GM12864 (cell line): Measurements from ENCODE around the gene ADRB2.

ENCODE experiments used
- DNase-seq: peaks from one replicate; pipeline ENCODE4 v3.0.0-alpha.2; 2011; ENCODE audit warnings: low read depth
- H3K4me3 ChIP-seq: 2 replicates; pipeline ENCODE4 v1.5.1; 2011; ENCODE audit warnings: mild to moderate bottlenecking, low read depth, low read length, control low read depth
- TF ChIP-seq, protein P1 (sequence below): IDR thresholded peaks from 2 replicates; pipeline ENCODE4 v1.5.1; 2011; ENCODE audit warnings: low read depth, mild to moderate bottlenecking, moderate library complexity, low read length, control low read depth, inconsistent platforms; ENCODE audit errors: missing control alignments

The ADRB2 gene

GRCh38 chr5:148805326-148806290 is 20.8 kb upstream of the ADRB2 start:
- TF ChIP-seq, protein P1, sequence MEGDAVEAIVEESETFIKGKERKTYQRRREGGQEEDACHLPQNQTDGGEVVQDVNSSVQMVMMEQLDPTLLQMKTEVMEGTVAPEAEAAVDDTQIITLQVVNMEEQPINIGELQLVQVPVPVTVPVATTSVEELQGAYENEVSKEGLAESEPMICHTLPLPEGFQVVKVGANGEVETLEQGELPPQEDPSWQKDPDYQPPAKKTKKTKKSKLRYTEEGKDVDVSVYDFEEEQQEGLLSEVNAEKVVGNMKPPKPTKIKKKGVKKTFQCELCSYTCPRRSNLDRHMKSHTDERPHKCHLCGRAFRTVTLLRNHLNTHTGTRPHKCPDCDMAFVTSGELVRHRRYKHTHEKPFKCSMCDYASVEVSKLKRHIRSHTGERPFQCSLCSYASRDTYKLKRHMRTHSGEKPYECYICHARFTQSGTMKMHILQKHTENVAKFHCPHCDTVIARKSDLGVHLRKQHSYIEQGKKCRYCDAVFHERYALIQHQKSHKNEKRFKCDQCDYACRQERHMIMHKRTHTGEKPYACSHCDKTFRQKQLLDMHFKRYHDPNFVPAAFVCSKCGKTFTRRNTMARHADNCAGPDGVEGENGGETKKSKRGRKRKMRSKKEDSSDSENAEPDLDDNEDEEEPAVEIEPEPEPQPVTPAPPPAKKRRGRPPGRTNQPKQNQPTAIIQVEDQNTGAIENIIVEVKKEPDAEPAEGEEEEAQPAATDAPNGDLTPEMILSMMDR: no peak
- peak; percentile 64 for DNase-seq
- H3K4me3 ChIP-seq: no peak overlapping the region; the same call in 1 of the 2 replicates

- DNase-seq: no peak
- no peak overlapping the region for H3K4me3 ChIP-seq
- TF ChIP-seq, protein P1: no peak
Observed at GRCh38 chr5:148806520-148806931, 19.9 kb upstream of the ADRB2 start.

GRCh38 chr5:148807851-148808250 is 18.6 kb upstream of the ADRB2 start:
- no peak for DNase-seq
- TF ChIP-seq, protein P1: no peak
- no peak overlapping the region for H3K4me3 ChIP-seq

- H3K4me3 ChIP-seq: peak overlapping the region; percentile 34
- no peak for DNase-seq
- TF ChIP-seq, protein P1: no peak
Observed at GRCh38 chr5:148808864-148809642, 17.4 kb upstream of the ADRB2 start.

- H3K4me3 ChIP-seq: peak overlapping the region; percentile 34
- TF ChIP-seq, protein P1: no peak
- no peak for DNase-seq
Observed at GRCh38 chr5:148809781-148810524, 16.5 kb upstream of the ADRB2 start.

- no peak for DNase-seq
- TF ChIP-seq, protein P1: no peak
- no peak overlapping the region for H3K4me3 ChIP-seq
Observed at GRCh38 chr5:148810823-148811222, 15.6 kb upstream of the ADRB2 start.
